HepG2 (cell line): ENCODE data around the gene KSR1. TPM values are rescaled to one million over a fixed set of nuclear protein-coding genes. Genes with fewer than 3 reads are reported as not detected.

ENCODE experiments used
- BHLHE40 ChIP-seq: IDR thresholded peaks from 2 replicates; pipeline ENCODE4 v1.6.1; 2011; ENCODE audit warnings: low read length, improper control_type of control experiment
- FOXO1 ChIP-seq: sonication (generic); formaldehyde crosslinking; IDR thresholded peaks from 2 replicates; pipeline ENCODE4 v1.4.0; 2020; ENCODE audit warnings: missing genetic modification reagents
- SMYD3 ChIP-seq: sonication (generic); formaldehyde crosslinking; IDR thresholded peaks from 2 replicates; pipeline ENCODE4 v1.8.1; 2023; ENCODE audit warnings: mild to moderate bottlenecking, missing genetic modification reagents
- SPEN ChIP-seq: sonication (generic); formaldehyde crosslinking; IDR thresholded peaks from 2 replicates; pipeline ENCODE4 v1.5.1; 2020; ENCODE audit warnings: low read depth, mild to moderate bottlenecking, missing genetic modification reagents
- TBX3 ChIP-seq: fragments of 450-650 bp; IDR thresholded peaks from 2 replicates; pipeline ENCODE4 v1.6.1; 2017; ENCODE audit warnings: antibody characterized with exemption, mild to moderate bottlenecking, inconsistent platforms, borderline replicate concordance
- ZBTB3 ChIP-seq: sonication (generic); formaldehyde crosslinking; IDR thresholded peaks from 2 replicates; pipeline ENCODE4 v1.4.0; 2020; ENCODE audit warnings: low read depth, mild to moderate bottlenecking, moderate library complexity, missing genetic modification reagents, borderline replicate concordance
- ZBTB8A ChIP-seq: sonication (generic); formaldehyde crosslinking; IDR thresholded peaks from 2 replicates; pipeline ENCODE4 v1.4.0; 2020; ENCODE audit warnings: mild to moderate bottlenecking, low read depth, missing genetic modification reagents, borderline replicate concordance
- ZMYM4 ChIP-seq: sonication (generic); formaldehyde crosslinking; IDR thresholded peaks from 2 replicates; pipeline ENCODE4 v1.8.1; 2023; ENCODE audit warnings: mild to moderate bottlenecking, missing genetic modification reagents
- ZNF230 ChIP-seq: sonication (generic); formaldehyde crosslinking; IDR thresholded peaks from 2 replicates; pipeline ENCODE4 v1.4.0; 2020; ENCODE audit warnings: mild to moderate bottlenecking, missing genetic modification reagents
- ZNF644 ChIP-seq: IDR thresholded peaks from 2 replicates; pipeline ENCODE4 v1.6.1; 2016; ENCODE audit warnings: low read depth
- ZNF749 ChIP-seq: sonication (generic); formaldehyde crosslinking; IDR thresholded peaks from 2 replicates; pipeline ENCODE4 v1.8.0; 2022; ENCODE audit warnings: mild to moderate bottlenecking, missing genetic modification reagents, moderate library complexity, borderline replicate concordance
- ZNF83 ChIP-seq: sonication (generic); formaldehyde crosslinking; IDR thresholded peaks from 2 replicates; pipeline ENCODE4 v1.4.0; 2020; ENCODE audit warnings: missing genetic modification reagents, mild to moderate bottlenecking, borderline replicate concordance
- polyA plus RNA-seq, 8 experiments: library from polyadenylated mRNA; depleted of rRNA in 3 of 8; stranded (reverse) in 7 of 8; unstranded in 1 of 8; fragments of >200 nt; fragmentation: Illumina TruSeq in 4 of 8; extraction: Trizol in 4 of 8; gene quantifications; 2 replicates each; pipeline versions ENCODE4 v1.2.1 to v1.2.3, GENCODE V29; 2011 to 2016; ENCODE audit warnings: low read depth in 4 of 8, missing spikeins in 1 of 8, mixed read lengths in 1 of 8; ENCODE audit not compliant: insufficient read depth in 1 of 8
- total RNA-seq, 5 experiments: library from RNA; depleted of rRNA; stranded (reverse); fragments of >200 nt; fragmentation: Illumina TruSeq; extraction: Trizol; gene quantifications; 2 replicates each; pipeline ENCODE4 v1.2.3, GENCODE V29; 2016; ENCODE audit warnings: low read depth in 1 of 5
- TF ChIP-seq, protein P1 (sequence below): sonication (generic); formaldehyde crosslinking; IDR thresholded peaks from 2 replicates; pipeline ENCODE4 v1.4.0; 2020; ENCODE audit warnings: missing genetic modification reagents
- TF ChIP-seq, protein P2 (sequence below): IDR thresholded peaks from 2 replicates; pipeline ENCODE4 v1.6.1; 2016; ENCODE audit warnings: missing compliant biosample characterization, missing genetic modification reagents, borderline replicate concordance
- TF ChIP-seq, protein P3 (sequence below): sonication (generic); formaldehyde crosslinking; IDR thresholded peaks from 2 replicates; pipeline ENCODE4 v1.9.0; 2022; ENCODE audit warnings: missing genetic modification reagents, mild to moderate bottlenecking, borderline replicate concordance
- TF ChIP-seq, protein P4 (sequence below): sonication (generic); formaldehyde crosslinking; IDR thresholded peaks from 2 replicates; pipeline ENCODE4 v1.8.0; 2022; ENCODE audit warnings: missing genetic modification reagents, mild to moderate bottlenecking, inconsistent platforms, borderline replicate concordance
- TF ChIP-seq, protein P5 (sequence below): sonication (generic); formaldehyde crosslinking; IDR thresholded peaks from 2 replicates; pipeline ENCODE4 v1.4.0; 2020; ENCODE audit warnings: missing genetic modification reagents
- TF ChIP-seq, protein P6 (sequence below): IDR thresholded peaks from 2 replicates; pipeline ENCODE4 v1.6.1; 2018; ENCODE audit warnings: missing genetic modification reagents, mild to moderate bottlenecking, missing compliant biosample characterization

KSR1 gene
- total and polyA plus RNA-seq, 2 of the 13 experiments (the other 11 are each of a cell fraction or from before 2014, with no cell fraction given) = 10.1 to 16.6 TPM

DNA sequence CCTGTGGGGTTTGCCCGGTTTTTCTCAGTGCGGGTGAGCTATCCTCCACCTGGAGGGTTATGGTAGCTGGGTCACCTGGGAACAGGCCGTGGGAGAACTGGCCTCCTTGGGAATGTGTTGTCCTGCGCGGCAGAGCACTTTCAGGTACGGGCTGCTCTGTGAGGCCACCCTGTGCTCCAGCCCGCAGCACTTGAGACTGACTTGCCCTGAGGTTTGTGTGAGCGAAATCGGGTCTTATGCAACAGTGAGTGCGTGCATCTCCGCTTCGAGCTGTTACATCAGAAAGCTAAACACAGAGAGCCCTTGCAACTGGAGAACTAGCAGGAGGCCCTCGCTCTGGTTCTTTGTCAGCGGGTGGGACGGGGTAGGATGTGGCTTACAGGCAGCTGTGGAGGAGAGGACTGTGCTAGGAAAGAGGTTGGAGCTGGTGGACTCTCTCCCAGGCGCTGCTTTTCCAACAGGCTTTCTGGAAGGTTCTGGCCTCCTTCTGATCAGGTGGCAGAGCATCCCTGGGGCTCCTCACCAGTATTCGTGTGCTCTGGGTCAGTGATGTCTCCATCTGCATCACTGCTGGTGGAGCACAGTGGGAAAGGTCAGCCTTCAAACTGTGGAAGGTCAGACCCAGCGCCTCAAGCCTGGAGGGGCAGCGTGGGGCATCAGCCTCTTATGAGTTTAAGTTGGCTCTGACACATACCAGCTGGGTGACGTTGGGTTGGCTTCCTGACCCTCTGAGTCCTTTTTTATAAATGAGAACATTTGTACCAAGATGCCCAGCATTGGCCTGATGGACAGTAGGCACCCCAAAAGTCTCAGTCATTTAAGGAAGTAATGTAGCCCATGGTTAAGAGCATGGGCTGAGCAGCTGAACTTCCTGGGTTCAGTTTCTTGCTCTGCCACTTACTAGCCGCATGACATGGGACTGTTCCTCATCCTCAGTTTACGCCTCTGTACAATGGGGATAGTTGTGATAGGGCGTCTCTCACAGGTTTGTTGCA, 76.3 kb downstream of the KSR1 start (continued):
- TF ChIP-seq, protein P1, sequence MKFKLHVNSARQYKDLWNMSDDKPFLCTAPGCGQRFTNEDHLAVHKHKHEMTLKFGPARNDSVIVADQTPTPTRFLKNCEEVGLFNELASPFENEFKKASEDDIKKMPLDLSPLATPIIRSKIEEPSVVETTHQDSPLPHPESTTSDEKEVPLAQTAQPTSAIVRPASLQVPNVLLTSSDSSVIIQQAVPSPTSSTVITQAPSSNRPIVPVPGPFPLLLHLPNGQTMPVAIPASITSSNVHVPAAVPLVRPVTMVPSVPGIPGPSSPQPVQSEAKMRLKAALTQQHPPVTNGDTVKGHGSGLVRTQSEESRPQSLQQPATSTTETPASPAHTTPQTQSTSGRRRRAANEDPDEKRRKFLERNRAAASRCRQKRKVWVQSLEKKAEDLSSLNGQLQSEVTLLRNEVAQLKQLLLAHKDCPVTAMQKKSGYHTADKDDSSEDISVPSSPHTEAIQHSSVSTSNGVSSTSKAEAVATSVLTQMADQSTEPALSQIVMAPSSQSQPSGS (CRISPR knock-in tag) = peak; percentile 82
- TF ChIP-seq, protein P2, sequence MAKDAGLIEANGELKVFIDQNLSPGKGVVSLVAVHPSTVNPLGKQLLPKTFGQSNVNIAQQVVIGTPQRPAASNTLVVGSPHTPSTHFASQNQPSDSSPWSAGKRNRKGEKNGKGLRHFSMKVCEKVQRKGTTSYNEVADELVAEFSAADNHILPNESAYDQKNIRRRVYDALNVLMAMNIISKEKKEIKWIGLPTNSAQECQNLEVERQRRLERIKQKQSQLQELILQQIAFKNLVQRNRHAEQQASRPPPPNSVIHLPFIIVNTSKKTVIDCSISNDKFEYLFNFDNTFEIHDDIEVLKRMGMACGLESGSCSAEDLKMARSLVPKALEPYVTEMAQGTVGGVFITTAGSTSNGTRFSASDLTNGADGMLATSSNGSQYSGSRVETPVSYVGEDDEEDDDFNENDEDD (CRISPR knock-in tag) = peak; percentile 54; the same call in 1 of the 2 replicates
- TF ChIP-seq FOXO1 (CRISPR knock-in tag) = peak; percentile 24; the same call in 1 of the 2 replicates
- no peak for TF ChIP-seq ZBTB3
- TF ChIP-seq SMYD3 (CRISPR knock-in tag) = no peak
- TF ChIP-seq ZNF644 (CRISPR knock-in tag) = peak; percentile 86
- TF ChIP-seq, protein P3, sequence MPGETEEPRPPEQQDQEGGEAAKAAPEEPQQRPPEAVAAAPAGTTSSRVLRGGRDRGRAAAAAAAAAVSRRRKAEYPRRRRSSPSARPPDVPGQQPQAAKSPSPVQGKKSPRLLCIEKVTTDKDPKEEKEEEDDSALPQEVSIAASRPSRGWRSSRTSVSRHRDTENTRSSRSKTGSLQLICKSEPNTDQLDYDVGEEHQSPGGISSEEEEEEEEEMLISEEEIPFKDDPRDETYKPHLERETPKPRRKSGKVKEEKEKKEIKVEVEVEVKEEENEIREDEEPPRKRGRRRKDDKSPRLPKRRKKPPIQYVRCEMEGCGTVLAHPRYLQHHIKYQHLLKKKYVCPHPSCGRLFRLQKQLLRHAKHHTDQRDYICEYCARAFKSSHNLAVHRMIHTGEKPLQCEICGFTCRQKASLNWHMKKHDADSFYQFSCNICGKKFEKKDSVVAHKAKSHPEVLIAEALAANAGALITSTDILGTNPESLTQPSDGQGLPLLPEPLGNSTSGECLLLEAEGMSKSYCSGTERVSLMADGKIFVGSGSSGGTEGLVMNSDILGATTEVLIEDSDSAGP = peak; percentile 63
- no peak for TF ChIP-seq TBX3
- TF ChIP-seq BHLHE40 = 0 out of 2 replicates have a peak, but pooled peaks have one; percentile 12
- TF ChIP-seq, protein P4, sequence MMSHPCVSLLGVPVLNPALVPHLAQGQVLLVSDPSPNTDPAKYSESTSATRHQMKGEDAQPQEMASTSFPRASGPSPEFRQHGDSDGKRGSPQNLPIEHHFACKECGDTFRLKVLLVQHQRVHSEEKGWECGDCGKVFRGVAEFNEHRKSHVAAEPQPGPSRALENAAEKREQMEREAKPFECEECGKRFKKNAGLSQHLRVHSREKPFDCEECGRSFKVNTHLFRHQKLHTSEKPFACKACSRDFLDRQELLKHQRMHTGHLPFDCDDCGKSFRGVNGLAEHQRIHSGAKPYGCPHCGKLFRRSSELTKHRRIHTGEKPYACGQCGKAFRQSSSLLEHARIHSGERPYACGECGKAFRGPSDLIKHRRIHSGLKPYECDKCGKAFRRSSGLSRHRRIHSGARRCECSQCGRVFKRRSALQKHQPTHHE = no peak
- TF ChIP-seq ZNF83 (CRISPR knock-in tag) = 0 out of 2 replicates have a peak, but pooled peaks have one; percentile 24
- TF ChIP-seq ZMYM4 (CRISPR knock-in tag) = peak; percentile 70
- no peak; the same call in 1 of the 2 replicates for TF ChIP-seq ZNF749
- 0 out of 2 replicates have a peak, but pooled peaks have one; percentile 31 for TF ChIP-seq ZNF230 (CRISPR knock-in tag)
- no peak for TF ChIP-seq ZBTB8A
- TF ChIP-seq, protein P5, sequence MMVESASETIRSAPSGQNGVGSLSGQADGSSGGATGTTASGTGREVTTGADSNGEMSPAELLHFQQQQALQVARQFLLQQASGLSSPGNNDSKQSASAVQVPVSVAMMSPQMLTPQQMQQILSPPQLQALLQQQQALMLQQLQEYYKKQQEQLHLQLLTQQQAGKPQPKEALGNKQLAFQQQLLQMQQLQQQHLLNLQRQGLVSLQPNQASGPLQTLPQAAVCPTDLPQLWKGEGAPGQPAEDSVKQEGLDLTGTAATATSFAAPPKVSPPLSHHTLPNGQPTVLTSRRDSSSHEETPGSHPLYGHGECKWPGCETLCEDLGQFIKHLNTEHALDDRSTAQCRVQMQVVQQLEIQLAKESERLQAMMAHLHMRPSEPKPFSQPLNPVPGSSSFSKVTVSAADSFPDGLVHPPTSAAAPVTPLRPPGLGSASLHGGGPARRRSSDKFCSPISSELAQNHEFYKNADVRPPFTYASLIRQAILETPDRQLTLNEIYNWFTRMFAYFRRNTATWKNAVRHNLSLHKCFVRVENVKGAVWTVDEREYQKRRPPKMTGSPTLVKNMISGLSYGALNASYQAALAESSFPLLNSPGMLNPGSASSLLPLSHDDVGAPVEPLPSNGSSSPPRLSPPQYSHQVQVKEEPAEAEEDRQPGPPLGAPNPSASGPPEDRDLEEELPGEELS (CRISPR knock-in tag) = peak; percentile 83
- TF ChIP-seq SPEN (CRISPR knock-in tag) = peak; percentile 68; the same call in 1 of the 2 replicates
- TF ChIP-seq, protein P6, sequence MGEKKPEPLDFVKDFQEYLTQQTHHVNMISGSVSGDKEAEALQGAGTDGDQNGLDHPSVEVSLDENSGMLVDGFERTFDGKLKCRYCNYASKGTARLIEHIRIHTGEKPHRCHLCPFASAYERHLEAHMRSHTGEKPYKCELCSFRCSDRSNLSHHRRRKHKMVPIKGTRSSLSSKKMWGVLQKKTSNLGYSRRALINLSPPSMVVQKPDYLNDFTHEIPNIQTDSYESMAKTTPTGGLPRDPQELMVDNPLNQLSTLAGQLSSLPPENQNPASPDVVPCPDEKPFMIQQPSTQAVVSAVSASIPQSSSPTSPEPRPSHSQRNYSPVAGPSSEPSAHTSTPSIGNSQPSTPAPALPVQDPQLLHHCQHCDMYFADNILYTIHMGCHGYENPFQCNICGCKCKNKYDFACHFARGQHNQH = peak; percentile 61; the same call in 1 of the 2 replicates
